RWPE2 (cell line): Measurements from ENCODE around the gene ALK.

ENCODE experiments used
- ATAC-seq: fragments of 200-7000 bp; cut with Tn5 transposase; 3 replicates; pipeline ENCODE4 v1.9.1; 2021; ENCODE audit warnings: low read depth
- DNase-seq: peaks from one replicate; pipeline ENCODE4 v3.0.0-alpha.2; 2020; ENCODE audit warnings: low spot score
- H3K27ac ChIP-seq: fragments of 450-650 bp; 2 replicates; pipeline ENCODE4 v1.5.1; 2017; ENCODE audit warnings: mild to moderate bottlenecking; ENCODE audit not compliant: poor library complexity, severe bottlenecking
- H3K27me3 ChIP-seq: fragments of 250-450 bp; sonication (Bioruptor Pico); 2 replicates; pipeline ENCODE4 v1.5.1; 2021; ENCODE audit warnings: mild to moderate bottlenecking, moderate library complexity; ENCODE audit not compliant: insufficient read depth, poor library complexity, severe bottlenecking
- H3K36me3 ChIP-seq: fragments of 250-450 bp; sonication (Bioruptor Pico); 2 replicates; pipeline ENCODE4 v1.5.1; 2020; ENCODE audit warnings: low read depth, mild to moderate bottlenecking, moderate library complexity
- H3K4me1 ChIP-seq: fragments of 250-450 bp; sonication (Bioruptor Pico); 2 replicates; pipeline ENCODE4 v1.5.1; 2021; ENCODE audit warnings: mild to moderate bottlenecking, moderate library complexity; ENCODE audit not compliant: insufficient read depth, poor library complexity, severe bottlenecking
- H3K4me3 ChIP-seq: fragments of 250-450 bp; sonication (Bioruptor Pico); 2 replicates; pipeline ENCODE4 v1.5.1; 2021; ENCODE audit warnings: mild to moderate bottlenecking, moderate library complexity; ENCODE audit not compliant: severe bottlenecking
- H3K9me3 ChIP-seq: fragments of 250-450 bp; sonication (Bioruptor Pico); 2 replicates; pipeline ENCODE4 v1.5.1; 2021; ENCODE audit warnings: mild to moderate bottlenecking, moderate library complexity; ENCODE audit not compliant: severe bottlenecking
- TF ChIP-seq, protein P1 (sequence below): fragments of 450-650 bp; IDR thresholded peaks from one replicate; pipeline ENCODE4 v1.5.1; 2017; ENCODE audit warnings: mild to moderate bottlenecking, moderate library complexity; ENCODE audit not compliant: poor library complexity, severe bottlenecking

The ALK gene

GRCh38 chr2:29353403-29353991 lies 567.9 kb downstream of the ALK start:
- DNase-seq = no peak
- H3K36me3 ChIP-seq = no peaks in the 10 kb centered on the region
- ATAC-seq = no peak
- no peak overlapping the region for H3K27ac ChIP-seq
- no peaks in the 10 kb centered on the region for H3K27me3 ChIP-seq
- TF ChIP-seq, protein P1, sequence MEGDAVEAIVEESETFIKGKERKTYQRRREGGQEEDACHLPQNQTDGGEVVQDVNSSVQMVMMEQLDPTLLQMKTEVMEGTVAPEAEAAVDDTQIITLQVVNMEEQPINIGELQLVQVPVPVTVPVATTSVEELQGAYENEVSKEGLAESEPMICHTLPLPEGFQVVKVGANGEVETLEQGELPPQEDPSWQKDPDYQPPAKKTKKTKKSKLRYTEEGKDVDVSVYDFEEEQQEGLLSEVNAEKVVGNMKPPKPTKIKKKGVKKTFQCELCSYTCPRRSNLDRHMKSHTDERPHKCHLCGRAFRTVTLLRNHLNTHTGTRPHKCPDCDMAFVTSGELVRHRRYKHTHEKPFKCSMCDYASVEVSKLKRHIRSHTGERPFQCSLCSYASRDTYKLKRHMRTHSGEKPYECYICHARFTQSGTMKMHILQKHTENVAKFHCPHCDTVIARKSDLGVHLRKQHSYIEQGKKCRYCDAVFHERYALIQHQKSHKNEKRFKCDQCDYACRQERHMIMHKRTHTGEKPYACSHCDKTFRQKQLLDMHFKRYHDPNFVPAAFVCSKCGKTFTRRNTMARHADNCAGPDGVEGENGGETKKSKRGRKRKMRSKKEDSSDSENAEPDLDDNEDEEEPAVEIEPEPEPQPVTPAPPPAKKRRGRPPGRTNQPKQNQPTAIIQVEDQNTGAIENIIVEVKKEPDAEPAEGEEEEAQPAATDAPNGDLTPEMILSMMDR = no peak
- no peaks in the 10 kb centered on the region for H3K4me1 ChIP-seq
- no peak overlapping the region for H3K4me3 ChIP-seq
- no peaks in the 10 kb centered on the region for H3K9me3 ChIP-seq

- Histone ChIP-seq H3K27me3 (no peaks in the 10 kb centered on the region), H3K27ac (no peak overlapping the region), H3K9me3 (no peaks in the 10 kb centered on the region), H3K4me3 (no peak overlapping the region), H3K4me1 (no peaks in the 10 kb centered on the region), H3K36me3 (no peaks in the 10 kb centered on the region)
- ATAC-seq (no peak), DNase-seq (no peak)
- TF ChIP-seq, protein P1 = no peak
Measured at GRCh38 chr2:29351916-29352591, 569.3 kb downstream of the ALK start.

GRCh38 chr2:29351248-29351647 lies 570.1 kb downstream of the ALK start:
- H3K4me3 ChIP-seq = no peak overlapping the region
- no peaks in the 10 kb centered on the region for H3K9me3 ChIP-seq
- DNase-seq (no peak), ATAC-seq (no peak)
- H3K4me1 ChIP-seq = no peaks in the 10 kb centered on the region
- TF ChIP-seq, protein P1 = no peak
- no peak overlapping the region for H3K27ac ChIP-seq
- H3K27me3 ChIP-seq = no peaks in the 10 kb centered on the region
- no peaks in the 10 kb centered on the region for H3K36me3 ChIP-seq

DNA sequence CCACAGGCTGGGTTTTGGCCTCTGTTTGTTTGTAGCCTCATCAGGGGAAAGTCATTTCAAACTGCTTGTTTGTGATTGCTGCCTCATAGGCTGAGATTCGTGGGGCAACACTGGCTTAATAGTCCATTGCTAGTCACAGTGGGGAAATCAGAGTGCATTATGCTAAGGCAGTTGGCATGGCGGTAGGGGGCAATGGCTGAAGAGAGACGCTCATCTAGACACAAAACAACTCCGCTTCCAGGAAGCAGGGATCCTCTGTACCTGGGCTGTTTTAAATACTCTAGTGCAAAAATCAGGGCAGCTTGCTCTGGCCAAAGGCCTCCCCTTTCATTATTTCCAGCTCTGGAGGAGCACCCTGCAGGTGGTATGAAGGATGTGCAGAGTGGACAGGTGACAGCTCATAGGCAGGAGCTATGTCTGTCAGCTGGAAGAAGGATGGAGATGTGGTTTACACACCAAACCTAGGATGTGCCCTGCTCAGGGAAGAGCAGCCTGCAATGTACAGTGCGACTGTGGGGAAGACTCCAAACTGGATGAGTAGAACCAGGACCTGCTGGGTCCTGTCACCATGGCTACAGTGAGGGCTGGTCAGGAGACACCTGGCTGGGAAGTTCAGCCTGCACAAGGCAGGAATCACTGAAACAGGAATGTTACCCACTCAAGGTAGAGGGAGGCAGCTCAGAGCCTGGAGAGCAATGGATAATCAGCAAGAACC lies 571.9 kb downstream of the ALK start:
- Histone ChIP-seq H3K36me3 (no peaks in the 10 kb centered on the region), H3K27ac (no peak overlapping the region), H3K27me3 (peaks cover 2% of the 10 kb centered on the region), H3K4me1 (no peaks in the 10 kb centered on the region), H3K9me3 (no peaks in the 10 kb centered on the region), H3K4me3 (no peak overlapping the region)
- TF ChIP-seq, protein P1 = no peak
- ATAC-seq = no peak
- no peak for DNase-seq
